SU-DHL-6 (cell line): Measurements from ENCODE around the gene GAGE12J.
"Not testable (repeated sequence)": the region's sequence is repeated elsewhere in the genome, so short reads cannot be mapped to it uniquely, and the experiment has no call there.

ENCODE experiments used
- H2AFZ ChIP-seq: fragments of 200-600 bp; sonication (generic); 2 replicates; pipeline ENCODE4 v1.6.1; 2014; ENCODE audit warnings: low read depth, mild to moderate bottlenecking, moderate library complexity, mixed read lengths, antibody characterized with exemption, low read length; ENCODE audit not compliant: severe bottlenecking
- H3F3A ChIP-seq: fragments of 200-600 bp; shearing (Covaris generic); 2 replicates; pipeline ENCODE4 v1.6.0; 2016; ENCODE audit warnings: antibody characterized with exemption, mild to moderate bottlenecking; ENCODE audit not compliant: insufficient read depth
- H3K27ac ChIP-seq: fragments of 200-600 bp; sonication (generic); 2 replicates; pipeline ENCODE4 v1.5.1; 2016; ENCODE audit warnings: low read depth, mild to moderate bottlenecking, low read length, moderate library complexity, mixed read lengths
- H3K27me3 ChIP-seq: fragments of 200-600 bp; sonication (generic), shearing (Covaris generic); 2 replicates; pipeline ENCODE4 v1.6.0; 2014; ENCODE audit warnings: mild to moderate bottlenecking, low read length
- H3K36me3 ChIP-seq: fragments of 200-600 bp; sonication (generic); 2 replicates; pipeline ENCODE4 v1.6.1; 2014; ENCODE audit warnings: mild to moderate bottlenecking, low read length, mixed read lengths
- H3K4me2 ChIP-seq: fragments of 300-600, 200-600 bp; shearing (Covaris generic), sonication (generic); 2 replicates; pipeline ENCODE4 v1.6.0; 2014; ENCODE audit warnings: low read length, low read depth, mild to moderate bottlenecking; ENCODE audit not compliant: poor library complexity, severe bottlenecking
- H3K4me3 ChIP-seq: fragments of 200-600 bp; sonication (generic); 2 replicates; pipeline ENCODE4 v1.5.1; 2014; ENCODE audit warnings: antibody characterized with exemption, low read length, mild to moderate bottlenecking, mixed read lengths; ENCODE audit not compliant: insufficient read depth, poor library complexity, severe bottlenecking
- H3K79me2 ChIP-seq: fragments of 200-600 bp; sonication (generic); 2 replicates; pipeline ENCODE4 v1.6.1; 2014; ENCODE audit warnings: mild to moderate bottlenecking, low read length, moderate library complexity; ENCODE audit not compliant: insufficient read depth
- H3K9ac ChIP-seq: fragments of 200-600 bp; sonication (generic); 2 replicates; pipeline ENCODE4 v1.7.0; 2014; ENCODE audit warnings: mild to moderate bottlenecking, low read length
- H3K9me2 ChIP-seq: fragments of 200-600 bp; sonication (generic); replicated peaks from 2 replicates; pipeline ENCODE4 v1.6.1; 2014; ENCODE audit warnings: low read length; ENCODE audit not compliant: insufficient read depth
- H3K9me3 ChIP-seq: fragments of 200-600 bp; sonication (generic); 2 replicates; pipeline ENCODE4 v1.6.1; 2014; ENCODE audit warnings: low read length, mixed read lengths; ENCODE audit not compliant: insufficient read depth
- H4K20me1 ChIP-seq: fragments of 200-600 bp; sonication (generic); 2 replicates; pipeline ENCODE4 v1.6.1; 2014; ENCODE audit warnings: low read depth, mild to moderate bottlenecking, antibody characterized with exemption, low read length, moderate library complexity, mixed read lengths
- CTCF ChIP-seq: fragments of 200-600 bp; sonication (generic); IDR thresholded peaks from one replicate; pipeline ENCODE4 v1.5.1; 2017; ENCODE audit warnings: antibody characterized with exemption, mild to moderate bottlenecking, low read length, moderate library complexity; ENCODE audit not compliant: insufficient read depth, poor library complexity, severe bottlenecking
- EZH2phosphoT487 ChIP-seq: fragments of 200-600 bp; sonication (generic), shearing (Covaris generic); conservative IDR thresholded peaks from 2 replicates; pipeline ENCODE4 v1.6.1; 2018; ENCODE audit warnings: mild to moderate bottlenecking, antibody characterized with exemption, low read length, moderate library complexity, mixed read lengths

Gene GAGE12J, protein sequence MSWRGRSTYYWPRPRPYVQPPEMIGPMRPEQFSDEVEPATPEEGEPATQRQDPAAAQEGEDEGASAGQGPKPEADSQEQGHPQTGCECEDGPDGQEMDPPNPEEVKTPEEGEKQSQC

GRCh38 chrX:49321737-49322136 is at the start of gene GAGE12J:
GAGE12J (plus strand) TSS chrX:49322037; CDS start chrX:49323194, 1,157 bp downstream.
- H3K79me2 ChIP-seq, H3K9me2 ChIP-seq, H4K20me1 ChIP-seq, H3K4me2 ChIP-seq, H3K9me3 ChIP-seq, H3K27ac ChIP-seq, H3K27me3 ChIP-seq, H3K36me3 ChIP-seq, H3F3A ChIP-seq, H3K9ac ChIP-seq, H3K4me3 ChIP-seq, H2AFZ ChIP-seq: not testable (repeated sequence)

DNA sequence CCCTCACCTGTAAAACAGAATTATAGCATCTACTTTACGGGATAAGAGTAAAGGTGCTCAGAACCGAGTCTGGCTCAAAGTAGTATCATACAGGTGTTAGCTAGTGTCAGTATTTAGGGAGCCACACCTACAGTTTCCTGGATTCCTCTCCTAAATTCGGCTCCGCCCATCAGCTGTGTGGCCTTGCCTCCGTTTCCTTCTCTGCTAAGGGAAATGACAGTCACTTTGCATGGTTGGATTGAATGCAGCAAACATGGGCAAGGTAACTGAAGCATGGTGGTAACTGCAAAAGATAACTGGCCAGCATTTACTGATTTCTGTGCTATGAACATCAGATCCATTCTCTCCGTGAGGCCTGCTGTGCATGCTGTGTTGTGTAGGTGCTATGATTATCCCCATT is 49.4 kb upstream of the GAGE12J start:
- 0 out of 2 replicates have a peak, but pooled peaks cover 3% of the 10 kb centered on the region for H3K79me2 ChIP-seq
- no peaks in the 10 kb centered on the region for H3K36me3 ChIP-seq
- no peaks in the 10 kb centered on the region for H3K9me3 ChIP-seq
- H3K9me2 ChIP-seq, result no peaks in the 10 kb centered on the region
- no peaks in the 10 kb centered on the region for H4K20me1 ChIP-seq
- peak overlapping the region; percentile 55 for H3K4me2 ChIP-seq
- H3K9ac ChIP-seq, result no peak overlapping the region
- no peak overlapping the region for H3K27ac ChIP-seq
- no peak for TF ChIP-seq CTCF
- no peak for TF ChIP-seq EZH2phosphoT487
- no peak overlapping the region for H2AFZ ChIP-seq
- H3F3A ChIP-seq, result peaks cover 3% of the 10 kb centered on the region; the same call in 1 of the 2 replicates
- H3K27me3 ChIP-seq, result no peaks in the 10 kb centered on the region
- H3K4me3 ChIP-seq, result no peak overlapping the region

DNA sequence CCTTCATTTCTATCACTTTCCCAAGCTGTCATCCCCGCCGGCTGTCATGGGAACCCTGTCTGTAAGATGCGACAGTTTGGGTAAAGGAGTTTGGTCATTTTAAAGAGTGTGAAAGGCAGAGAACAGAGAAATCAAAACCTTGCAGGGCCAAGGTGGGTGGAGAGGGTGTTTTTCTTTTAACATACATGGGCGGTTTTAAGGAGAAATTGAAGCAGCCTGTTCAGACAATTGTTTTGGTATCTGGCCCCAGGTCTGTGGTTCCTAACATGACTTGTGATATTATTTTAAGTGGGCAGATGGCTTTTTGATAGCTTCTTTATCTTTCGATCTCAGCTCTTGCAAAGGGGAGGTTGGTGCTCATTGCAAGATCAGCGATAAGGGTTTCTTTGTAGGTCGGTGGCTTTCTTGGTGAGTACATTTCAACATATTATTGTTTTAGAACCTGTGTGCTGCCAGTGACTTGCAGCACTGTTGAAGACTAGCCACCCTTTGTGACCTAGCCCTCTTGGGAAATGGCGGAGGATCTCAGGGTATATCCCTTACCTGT is 48.6 kb upstream of the GAGE12J start:
- no peak for TF ChIP-seq EZH2phosphoT487
- TF ChIP-seq CTCF, result no peak
- Histone ChIP-seq H3K36me3 (no peaks in the 10 kb centered on the region), H3K27me3 (no peaks in the 10 kb centered on the region), H3K79me2 (0 out of 2 replicates have a peak, but pooled peaks cover 3% of the 10 kb centered on the region), H3K9me2 (no peaks in the 10 kb centered on the region), H2AFZ (no peak overlapping the region), H3F3A (no peaks in the 10 kb centered on the region), H3K27ac (no peak overlapping the region), H3K4me2 (no peak overlapping the region), H4K20me1 (no peaks in the 10 kb centered on the region), H3K9me3 (no peaks in the 10 kb centered on the region), H3K4me3 (no peak overlapping the region), H3K9ac (no peak overlapping the region)

DNA sequence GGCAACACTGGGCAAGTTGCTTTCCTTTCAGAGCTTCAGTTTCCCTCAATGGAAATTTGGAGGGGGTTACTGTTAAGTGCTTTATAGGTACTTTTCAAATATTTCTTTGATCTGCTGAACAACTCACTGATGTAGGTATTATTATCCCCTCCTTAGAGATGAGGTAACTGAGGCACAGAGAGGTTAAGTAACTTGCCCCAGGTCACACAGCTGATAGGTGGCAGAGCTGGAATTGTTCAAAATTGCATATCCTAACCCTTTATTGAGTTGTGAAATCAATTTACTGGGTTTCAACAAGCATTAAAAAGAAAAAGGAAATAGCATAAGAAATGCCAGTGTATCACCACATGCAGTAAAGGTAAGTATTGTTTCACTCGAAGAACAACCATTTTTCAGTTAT is 45.6 kb upstream of the GAGE12J start:
- H2AFZ ChIP-seq, result no peak overlapping the region
- H4K20me1 ChIP-seq, result no peaks in the 10 kb centered on the region
- H3K79me2 ChIP-seq, result no peaks in the 10 kb centered on the region
- no peaks in the 10 kb centered on the region for H3K9me2 ChIP-seq
- no peak overlapping the region for H3K27ac ChIP-seq
- no peak overlapping the region for H3K4me2 ChIP-seq
- no peaks in the 10 kb centered on the region for H3K9me3 ChIP-seq
- H3K9ac ChIP-seq, result no peak overlapping the region
- no peak for TF ChIP-seq CTCF
- TF ChIP-seq EZH2phosphoT487, result no peak
- no peaks in the 10 kb centered on the region for H3K36me3 ChIP-seq
- no peaks in the 10 kb centered on the region for H3K27me3 ChIP-seq
- no peak overlapping the region for H3K4me3 ChIP-seq
- H3F3A ChIP-seq, result no peaks in the 10 kb centered on the region
